Measurements from ENCODE around the gene CD248.
A peak's percentile ranks its signal among the peaks of the same experiment; 100 is the strongest.
"Not testable (repeated sequence)": the region's sequence is repeated elsewhere in the genome, so short reads cannot be mapped to it uniquely, and the experiment has no call there.

The CD248 gene

DNA sequence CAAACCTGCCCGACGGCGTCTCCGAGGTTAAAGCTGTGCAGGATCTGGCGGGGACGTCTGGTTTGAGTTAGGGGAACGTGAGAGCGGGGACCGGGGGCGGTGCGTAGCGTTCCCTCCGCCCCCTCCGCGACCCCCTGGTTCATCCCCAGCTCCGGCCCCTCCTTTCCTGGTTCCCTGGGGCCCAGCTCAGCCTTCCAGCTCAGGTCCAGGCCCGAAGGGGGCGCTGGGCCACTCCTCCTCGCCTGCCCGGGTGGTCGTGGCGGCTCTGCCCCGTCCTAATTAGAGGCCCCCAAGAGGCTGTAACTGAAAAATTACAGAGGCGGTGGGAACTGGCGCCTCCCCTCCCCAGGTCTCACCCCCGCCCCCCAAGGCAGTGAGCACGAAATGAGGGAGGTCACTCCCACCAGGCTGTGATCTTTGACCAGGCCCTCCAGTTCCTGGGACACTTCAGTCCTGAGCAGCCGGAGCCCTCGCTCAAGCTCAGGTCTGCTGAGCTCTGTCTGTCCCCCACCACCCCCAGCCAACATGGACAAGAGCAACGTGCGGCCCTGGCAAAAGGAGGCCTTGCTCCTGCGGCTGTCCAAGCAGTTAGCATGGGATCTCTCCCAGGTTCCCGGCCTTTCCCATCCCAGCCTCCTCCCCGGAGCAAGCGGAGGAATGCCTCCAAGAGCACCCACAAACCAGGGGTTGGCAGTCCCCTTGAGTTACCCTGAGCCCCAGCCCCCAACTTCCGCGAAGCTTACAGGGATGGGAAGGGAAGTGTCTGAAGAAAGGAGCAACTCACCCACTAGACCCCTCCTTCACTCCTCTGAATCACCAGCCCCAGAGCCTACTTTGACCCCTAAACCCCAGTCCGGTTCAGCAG, 3.3 kb downstream of the CD248 start:
- no peak for DNase-seq (ENCODE audit: low read depth)

- peak; percentile 97 for DNase-seq (ENCODE audit: low read depth)
These were observed 4.1 kb downstream of the CD248 start for GRCh38 chr11:66312549-66313320.

DNA sequence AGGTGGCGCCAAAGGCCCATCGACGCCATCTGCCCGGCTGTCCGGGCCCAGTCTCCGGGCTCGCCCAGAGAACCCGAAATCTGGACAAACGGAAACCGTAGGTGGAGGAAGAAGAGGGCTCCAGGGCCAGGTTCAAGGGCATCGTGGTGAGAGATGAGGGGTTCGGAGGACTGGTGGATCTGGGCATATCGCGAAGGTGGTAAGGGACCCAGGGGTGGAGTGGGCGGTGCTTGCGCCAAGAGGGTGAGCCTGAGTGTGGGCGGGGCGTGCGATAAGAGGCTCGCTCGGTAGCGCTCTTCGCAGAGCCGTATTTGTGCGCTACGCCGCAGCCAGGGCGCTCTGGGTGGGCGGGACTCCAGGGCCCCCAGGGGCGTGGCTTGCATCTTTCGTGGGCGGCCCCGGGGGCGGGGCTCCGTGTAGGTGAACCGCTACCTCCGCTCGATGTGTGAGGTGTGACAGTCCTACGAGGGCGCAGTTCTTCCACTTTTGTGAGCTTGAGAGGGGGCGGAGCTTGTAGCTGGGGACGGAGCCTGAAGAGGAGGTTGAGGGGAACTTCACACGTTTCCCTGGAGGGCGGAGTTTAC, 4.8 kb downstream of the CD248 start:
- peak; percentile 98 for DNase-seq (ENCODE audit: low read depth)

DNA sequence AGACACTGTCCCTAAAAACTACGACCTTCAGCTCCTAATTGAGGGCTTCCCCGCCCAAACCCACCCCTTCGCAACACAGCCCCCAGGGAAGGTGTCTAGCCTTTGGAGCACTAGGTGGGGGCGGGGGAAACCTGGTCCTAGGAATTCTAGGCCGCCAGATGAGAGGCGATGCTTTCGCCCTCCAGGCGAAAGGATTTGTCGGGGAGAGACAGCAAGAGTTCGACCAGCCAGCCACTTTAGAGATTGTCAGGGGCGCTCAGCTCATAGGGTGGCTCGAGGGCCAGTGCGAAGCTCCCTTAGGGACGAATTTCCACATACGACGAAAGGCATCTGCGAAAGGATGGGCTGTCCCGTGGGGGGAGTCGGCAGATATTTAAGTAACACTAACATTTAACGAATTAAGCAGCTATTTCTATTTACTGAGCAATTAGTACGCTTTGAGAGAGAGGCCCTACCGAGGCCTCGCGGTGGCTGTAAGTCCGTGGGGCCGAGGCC, 5.3 kb downstream of the CD248 start:
- DNase-seq (ENCODE audit: low read depth): no peak

DNA sequence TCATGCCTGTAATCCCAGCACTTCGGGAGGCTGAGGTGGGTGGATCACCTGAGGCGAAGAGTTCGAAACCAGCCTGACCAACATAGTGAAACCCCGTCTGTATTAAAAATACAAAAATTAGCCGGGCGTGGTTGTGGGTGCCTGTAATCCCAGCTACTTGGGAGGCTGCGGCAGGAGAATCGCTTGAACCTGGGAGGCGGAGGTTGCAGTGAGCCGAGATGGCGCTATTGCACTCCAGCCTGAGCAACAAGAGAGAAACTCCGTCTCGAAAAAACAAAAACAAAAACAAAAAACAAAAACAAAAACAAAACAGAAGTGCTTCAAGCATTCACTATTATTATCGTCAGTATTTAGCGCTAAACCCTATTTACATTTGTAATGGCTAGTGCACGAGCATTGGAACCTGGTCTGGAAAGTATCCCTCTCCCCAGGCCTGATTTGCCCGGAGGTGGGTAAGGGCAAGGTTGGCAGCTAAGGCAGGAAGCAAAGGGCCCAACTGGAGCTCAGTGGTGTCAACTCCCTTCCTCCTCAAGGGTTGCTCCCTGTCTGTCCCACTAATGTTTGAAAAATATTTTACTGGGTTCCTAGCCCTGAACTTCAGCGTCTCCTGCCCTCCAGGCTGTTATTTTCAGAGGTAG, 5.9 kb downstream of the CD248 start:
- DNase-seq (ENCODE audit: low read depth): not testable (repeated sequence)

DNA sequence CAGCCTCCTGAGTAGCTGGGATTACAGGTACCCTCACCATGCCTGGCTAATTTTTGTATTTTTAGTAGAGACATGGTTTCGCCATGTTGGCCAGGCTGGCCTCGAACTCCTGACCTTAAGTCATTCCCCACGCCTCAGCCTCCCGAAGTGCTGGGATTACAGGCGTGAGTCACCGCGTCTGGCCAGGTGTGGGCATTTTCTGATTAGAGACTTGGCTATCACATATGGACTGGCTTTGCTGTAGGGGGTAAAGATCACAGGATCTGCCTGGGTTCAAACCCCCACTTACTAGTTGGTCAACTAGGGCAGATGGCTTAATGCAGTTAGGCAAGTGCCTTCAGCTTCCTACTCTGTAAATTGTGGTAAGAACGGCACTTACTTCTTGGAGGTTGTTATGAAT, 6.5 kb downstream of the CD248 start:
- no peak for DNase-seq (ENCODE audit: low read depth)

DNA sequence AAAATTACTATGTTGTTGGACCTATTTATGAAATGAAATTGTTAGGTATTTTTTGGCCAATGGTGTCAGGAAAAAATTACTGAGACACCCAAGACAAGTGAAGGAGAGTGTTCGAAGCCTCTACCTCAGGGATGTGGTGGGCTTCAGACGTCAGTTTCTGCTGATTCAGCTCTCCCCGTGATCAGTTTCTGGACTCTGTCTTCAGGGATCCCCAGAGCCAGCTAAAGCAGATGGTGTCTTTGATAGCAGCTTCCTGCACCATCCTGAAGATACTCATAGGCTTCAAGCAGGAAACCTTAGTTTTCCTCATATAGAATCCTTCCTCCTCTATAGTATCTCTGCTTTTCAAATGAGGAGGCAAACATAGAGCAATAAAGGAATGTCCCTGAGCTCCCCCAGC, 7.4 kb downstream of the CD248 start:
- DNase-seq (ENCODE audit: low read depth): no peak

- no peak for DNase-seq (ENCODE audit: low read depth)
These were observed 14.2 kb downstream of the CD248 start for GRCh38 chr11:66302656-66303055.

- no peak for DNase-seq (ENCODE audit: low read depth)
These were observed 17.7 kb downstream of the CD248 start for GRCh38 chr11:66299186-66299585.

DNA sequence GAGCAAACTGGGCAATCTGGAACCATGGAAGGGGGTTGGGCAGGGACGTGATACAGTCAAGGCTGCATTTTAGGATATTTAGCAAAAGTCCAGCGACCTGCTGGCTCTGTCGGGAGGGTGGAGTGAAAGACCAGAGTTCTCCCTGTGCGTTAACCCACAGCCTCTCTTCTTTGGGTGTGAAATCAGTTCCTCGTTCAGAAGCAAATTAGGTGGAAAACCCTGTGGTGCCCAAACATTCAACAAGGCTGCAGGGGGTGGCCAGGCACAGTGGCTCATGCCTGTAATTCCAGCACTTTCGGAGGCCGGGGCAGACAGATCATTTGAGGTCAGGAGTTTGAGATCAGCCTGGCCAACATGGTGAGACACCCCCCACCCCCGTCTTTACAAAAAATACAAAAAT, 19.2 kb downstream of the CD248 start:
- no peak for DNase-seq (ENCODE audit: low read depth)

- DNase-seq (ENCODE audit: low read depth): no peak
These were observed 21.9 kb downstream of the CD248 start for GRCh38 chr11:66294626-66295620.

GRCh38 chr11:66293777-66294625, 22.8 kb downstream of the CD248 start:
- DNase-seq (ENCODE audit: low read depth): no peak

DNA sequence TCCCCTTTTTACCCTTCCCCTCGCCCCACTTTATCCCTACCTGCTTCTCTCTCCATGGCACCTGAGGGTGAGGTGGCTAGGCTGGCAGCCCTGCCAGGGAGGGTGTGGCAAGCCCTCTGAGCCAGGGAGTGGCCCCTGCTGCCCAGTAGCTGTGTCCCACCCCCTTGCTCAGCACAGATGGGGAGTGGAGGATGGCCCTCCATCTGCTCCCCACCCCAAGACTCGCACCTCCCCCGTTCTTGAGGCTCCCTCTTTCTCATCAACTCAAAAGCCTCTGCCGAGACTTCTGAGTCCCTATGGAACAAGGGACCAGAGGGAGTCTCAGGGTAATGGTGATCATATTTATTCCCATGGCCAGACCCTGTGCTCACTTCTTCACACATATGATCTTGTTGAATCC, 23.5 kb downstream of the CD248 start:
- no peak for DNase-seq (ENCODE audit: low read depth)

GRCh38 chr11:66292543-66293332, 24.1 kb downstream of the CD248 start:
- DNase-seq (ENCODE audit: low read depth): no peak

DNA sequence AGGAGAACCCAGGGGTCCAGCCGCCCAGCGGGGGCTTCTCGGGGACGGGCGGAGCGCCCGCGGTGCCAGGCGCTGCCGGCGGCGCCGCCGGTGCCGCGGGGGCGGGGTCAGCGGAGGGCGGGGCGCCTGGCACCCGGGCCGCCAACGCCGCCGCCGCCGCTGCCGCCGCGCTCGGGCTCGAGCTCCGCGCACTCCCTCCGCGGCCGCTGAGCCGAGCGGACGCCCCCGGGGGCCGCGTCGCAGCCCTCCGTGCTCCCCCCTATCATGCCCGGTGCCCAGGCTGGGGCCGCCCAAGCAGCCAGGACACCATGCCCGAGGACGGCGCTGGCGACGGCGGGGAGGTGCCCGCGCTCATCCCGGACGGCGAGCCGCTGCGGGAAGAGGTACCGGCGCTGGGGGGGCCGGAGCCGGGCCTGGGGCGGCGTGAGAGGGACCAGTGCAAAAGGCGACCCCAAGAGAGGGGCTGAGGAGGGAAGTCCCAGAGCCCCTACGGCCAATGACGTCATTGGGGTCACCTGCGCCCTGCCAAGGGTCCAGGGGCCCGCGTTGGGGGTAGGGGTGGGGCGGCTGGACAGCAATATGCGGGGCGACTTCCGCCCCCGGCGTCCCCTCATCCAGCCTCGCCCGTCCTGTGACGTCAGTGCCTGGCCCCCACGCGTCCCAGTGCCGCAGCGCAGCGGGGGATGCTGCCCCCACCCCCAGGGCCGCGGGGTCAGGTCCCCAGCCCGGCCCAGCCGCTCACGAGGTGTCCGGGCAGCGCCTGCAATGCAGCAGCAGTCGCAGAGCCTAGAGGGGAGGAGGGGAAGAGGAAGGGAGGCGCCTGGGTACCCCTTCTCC, 24.9 kb downstream of the CD248 start, which contains the start of gene TMEM151A:
TSS of gene TMEM151A (plus strand) at position 189 of the 837 bp plus-strand sequence. CDS start at position 309, 120 bp downstream.
- DNase-seq (ENCODE audit: low read depth): no peak

- DNase-seq (ENCODE audit: low read depth): no peak
These were observed 25.5 kb downstream of the CD248 start for GRCh38 chr11:66291303-66291705.

GRCh38 chr11:66290330-66290621, 26.6 kb downstream of the CD248 start:
- no peak for DNase-seq (ENCODE audit: low read depth)

Measured in stimulated activated CD8-positive, alpha-beta memory T cell treated with anti-CD3 and anti-CD28 coated beads, Interleukin-12 subunit alpha, Interleukin-12 subunit beta, amount 100 ng/mL, for 1 hour (primary cell).